Endothelial cell of umbilical vein (primary cell): Measurements from ENCODE around the gene OPN1SW. TPM values are rescaled to one million over a fixed set of nuclear protein-coding genes. Genes with fewer than 3 reads are reported as not detected.

Experiments used
- BruUV-seq: library from RNA; stranded (reverse); fragments of 400-500 nt; replicated peaks from 2 replicates; lab custom pipeline; 2021; lab: Mats Ljungman, UMichigan
- CTCF ChIA-PET: fragments of 300-600, 350-600 bp; sonication (Branson Sonifier 250); formaldehyde crosslinking; loops from one replicate; lab custom pipeline; 2021; ENCODE audit warnings: antibody characterized with exemption, inconsistent platforms; lab: Charles Lee
- POLR2A ChIA-PET: fragments of 300-600, 350-600 bp; sonication (Branson Sonifier 250); formaldehyde crosslinking; loops from one replicate; lab custom pipeline; 2021; ENCODE audit warnings: antibody characterized with exemption, inconsistent platforms; lab: Charles Lee
- DNase-seq: peaks from one replicate; pipeline ENCODE4 v3.0.0-alpha.2; 2011; ENCODE audit warnings: low read depth, low spot score
- FAIRE-seq: peaks from 2 replicates; lab custom pipeline; 2011; peaks lifted over from hg19 to GRCh38; lab: Jason Lieb, UNC
- H2AFZ ChIP-seq: 2 replicates; pipeline ENCODE4 v1.6.0; 2012; ENCODE audit warnings: low read depth, low read length, control low read depth, inconsistent platforms
- H3K27ac ChIP-seq: 2 replicates; pipeline ENCODE4 v1.5.1; 2011; ENCODE audit warnings: low read depth, mild to moderate bottlenecking, control low read depth, low read length, moderate library complexity; ENCODE audit not compliant: insufficient read depth
- H3K27me3 ChIP-seq, 2 experiments: 2 replicates each; pipeline versions ENCODE4 v1.6.0 to v1.6.1; 2011; ENCODE audit warnings: low read length in 2 of 2, mixed read lengths in 1 of 2; ENCODE audit not compliant: control insufficient read depth in 2 of 2, insufficient read depth in 2 of 2
- H3K36me3 ChIP-seq, 2 experiments: 2 replicates in 1 of 2; 3 replicates in 1 of 2; pipeline ENCODE4 v1.5.1; 2011; ENCODE audit warnings: low read length in 2 of 2, mild to moderate bottlenecking in 1 of 2, moderate library complexity in 1 of 2; ENCODE audit not compliant: control insufficient read depth in 2 of 2, insufficient read depth in 2 of 2; ENCODE audit errors: extremely low read depth in 1 of 2
- H3K4me1 ChIP-seq: 3 replicates; pipeline ENCODE4 v1.5.1; 2011; ENCODE audit warnings: mild to moderate bottlenecking, low read length; ENCODE audit not compliant: control insufficient read depth, insufficient read depth; ENCODE audit errors: extremely low read depth
- H3K4me2 ChIP-seq: 2 replicates; pipeline ENCODE4 v1.6.1; 2011; ENCODE audit warnings: low read length, control low read depth, mixed read lengths; ENCODE audit not compliant: insufficient read depth
- H3K4me3 ChIP-seq, 3 experiments: fragments of 200-600 bp in 1 of 3; sonication (generic), shearing (Covaris generic) in 1 of 3; replicated peaks in 1 of 3; 2 replicates each; pipeline ENCODE4 v1.5.1; 2011 to 2016; ENCODE audit warnings: control low read depth in 3 of 3, low read length in 3 of 3, mild to moderate bottlenecking in 2 of 3, inconsistent platforms in 1 of 3, low read depth in 1 of 3, moderate library complexity in 1 of 3; ENCODE audit not compliant: insufficient read depth in 1 of 3
- H3K79me2 ChIP-seq: 2 replicates; pipeline ENCODE4 v1.6.0; 2012; ENCODE audit warnings: low read length, inconsistent platforms; ENCODE audit not compliant: control insufficient read depth, insufficient read depth
- H3K9ac ChIP-seq: replicated peaks from 2 replicates; pipeline ENCODE3; 2011; ENCODE audit warnings: low read length, control low read depth; ENCODE audit not compliant: insufficient read depth; ENCODE audit errors: extremely low read depth
- H3K9me1 ChIP-seq: replicated peaks from 3 replicates; pipeline ENCODE4 v1.6.0; 2011; ENCODE audit warnings: mild to moderate bottlenecking, low read length; ENCODE audit not compliant: control insufficient read depth, insufficient read depth; ENCODE audit errors: extremely low read depth
- H3K9me3 ChIP-seq: replicated peaks from 2 replicates; pipeline ENCODE4 v1.5.1; 2012; ENCODE audit warnings: low read length, inconsistent platforms; ENCODE audit not compliant: control insufficient read depth, insufficient read depth
- H4K20me1 ChIP-seq: replicated peaks from 2 replicates; pipeline ENCODE3; 2011; ENCODE audit warnings: mild to moderate bottlenecking, low read length; ENCODE audit not compliant: control insufficient read depth, insufficient read depth; ENCODE audit errors: extremely low read depth
- EZH2 ChIP-seq: IDR thresholded peaks from 2 replicates; pipeline ENCODE4 v1.6.1; 2012; ENCODE audit warnings: borderline replicate concordance, low read depth, mild to moderate bottlenecking, moderate library complexity, low read length, inconsistent platforms; ENCODE audit not compliant: severe bottlenecking
- FOS ChIP-seq: IDR thresholded peaks from 2 replicates; pipeline ENCODE4 v1.6.1; 2011; ENCODE audit warnings: mild to moderate bottlenecking, low read length, moderate library complexity, borderline replicate concordance; ENCODE audit not compliant: insufficient read depth
- GATA2 ChIP-seq: IDR thresholded peaks from 2 replicates; pipeline ENCODE4 v1.7.0; 2011; ENCODE audit warnings: low read depth, mild to moderate bottlenecking, moderate library complexity, mixed read lengths, low read length; ENCODE audit not compliant: insufficient read length, insufficient read depth
- JUN ChIP-seq: IDR thresholded peaks from 2 replicates; pipeline ENCODE4 v1.6.1; 2011; ENCODE audit warnings: borderline replicate concordance, low read depth; ENCODE audit not compliant: insufficient read length, insufficient read depth
- MYC ChIP-seq: IDR thresholded peaks from one replicate; pipeline ENCODE4 v1.6.1; 2011; ENCODE audit warnings: mild to moderate bottlenecking, low read depth, low read length
- POLR2A ChIP-seq: IDR thresholded peaks from 2 replicates; pipeline ENCODE4 v1.6.1; 2012; ENCODE audit warnings: low read depth, mild to moderate bottlenecking, control low read depth, low read length
- POLR2AphosphoS5 ChIP-seq: IDR thresholded peaks from 2 replicates; pipeline ENCODE4 v1.6.1; 2012; ENCODE audit warnings: low read depth, mild to moderate bottlenecking, control low read depth, low read length, moderate library complexity; ENCODE audit not compliant: insufficient read depth
- dilution Hi-C: fragments of 300-500 bp; cut with MboI; formaldehyde crosslinking; loops from one replicate; pipeline ENCODE4 v1.15.0; 2019; ENCODE audit warnings: low sequenced_read_pairs; ENCODE audit not compliant: extremely low pct_ligation_motif_present
- intact Hi-C: fragments of 100-400 bp; cut with micrococcal nuclease; formaldehyde crosslinking; loops from one replicate; pipeline ENCODE4 v1.10.0; 2022
- polyA plus RNA-seq, 4 experiments: library from polyadenylated mRNA; depleted of rRNA in 3 of 4; stranded (reverse) in 3 of 4; unstranded in 1 of 4; fragments of >200 nt; gene quantifications; 2 replicates each; pipeline versions ENCODE4 v1.2.1 to v1.2.3, GENCODE V29; 2011 to 2012; ENCODE audit warnings: missing spikeins in 1 of 4
- total RNA-seq: library from RNA; stranded (reverse); gene quantifications from 2 replicates; pipeline ENCODE4 v1.2.3, GENCODE V29; 2021
- TF ChIP-seq, protein P1 (sequence below): IDR thresholded peaks from 2 replicates; pipeline ENCODE4 v1.6.1; 2011; ENCODE audit not compliant: insufficient read depth, insufficient read length
- TF ChIP-seq, protein P2 (sequence below), 2 donors: IDR thresholded peaks; 1 replicate in 1 of 2; 2 replicates in 1 of 2; pipeline ENCODE4 v1.5.1; 2011; ENCODE audit warnings: low read length in 2 of 2, mild to moderate bottlenecking in 2 of 2, moderate library complexity in 2 of 2, control low read depth in 1 of 2, inconsistent platforms in 1 of 2, low read depth in 1 of 2; ENCODE audit not compliant: insufficient read depth in 1 of 2; ENCODE audit errors: extremely low read depth in 1 of 2

Gene OPN1SW
- total and polyA plus RNA-seq, 2 donors (not counting 3 experiments of a cell fraction or from before 2014, with no cell fraction given), result not detected

DNA sequence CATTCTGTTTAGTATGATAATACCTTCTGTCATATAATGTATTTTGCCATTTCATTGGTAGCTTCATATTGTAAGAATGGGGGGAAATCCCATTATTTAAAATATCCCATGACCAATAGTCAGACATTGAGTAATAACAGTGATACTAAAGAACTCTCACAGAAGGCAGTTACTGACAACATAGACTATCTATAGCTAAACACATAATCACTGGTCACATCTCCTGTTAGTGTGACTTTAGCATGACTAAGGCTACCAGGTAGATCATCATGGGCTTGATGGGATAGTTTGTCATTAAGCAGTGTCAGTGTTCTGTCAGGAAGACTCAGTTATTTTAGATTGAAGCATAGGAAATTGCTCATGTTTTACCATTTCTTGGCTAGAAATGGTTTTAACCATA, 16.4 kb downstream of the OPN1SW start:
- ChIA-PET POLR2A (no interaction called here), CTCF (no interaction called here)
- TF ChIP-seq GATA2, result no peak
- FAIRE-seq (no peak), DNase-seq (no peak)
- Histone ChIP-seq H3K27me3 (no peaks in the 10 kb centered on the region), H3K4me1 (no peaks in the 10 kb centered on the region), H3K9ac (no peak overlapping the region), H3K4me2 (no peak overlapping the region), H3K9me3 (no peaks in the 10 kb centered on the region), H4K20me1 (peaks cover 6% of the 10 kb centered on the region), H3K36me3 (peaks cover 16 to 25% of the 10 kb centered on the region in 2 experiments), H3K79me2 (peaks cover 17% of the 10 kb centered on the region), H2AFZ (no peak overlapping the region), H3K27ac (no peak overlapping the region), H3K9me1 (peaks cover 2% of the 10 kb centered on the region), H3K4me3 (no peak overlapping the region)
- dilution Hi-C loops (no loop called here), intact Hi-C loops (no loop called here)
- no TSS peak for BruUV-seq

DNA sequence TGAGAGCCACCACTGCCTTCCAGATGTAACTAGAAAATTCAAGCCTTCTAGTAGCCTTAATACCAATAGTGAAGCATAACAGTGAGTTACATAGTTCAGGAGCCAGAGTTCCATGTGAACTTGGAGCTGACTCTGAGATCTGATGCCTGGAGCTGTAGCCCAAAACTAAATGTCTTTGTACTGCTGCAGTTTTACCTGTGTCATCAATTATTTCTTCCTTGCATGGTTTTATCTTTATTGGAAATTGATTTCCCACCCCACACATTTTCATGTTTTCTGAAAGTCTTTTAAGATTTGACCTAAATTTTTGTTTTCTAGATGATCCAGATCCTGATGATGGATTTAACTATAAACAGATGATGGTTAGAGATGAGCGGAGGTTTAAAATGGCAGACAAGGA, 17.0 kb downstream of the OPN1SW start:
- Histone ChIP-seq H3K36me3 (peaks cover 19 to 29% of the 10 kb centered on the region in 2 experiments), H3K4me3 (no peak overlapping the region), H4K20me1 (peaks cover 6% of the 10 kb centered on the region), H3K27ac (no peak overlapping the region), H3K9me3 (no peaks in the 10 kb centered on the region), H3K79me2 (peaks cover 24% of the 10 kb centered on the region), H3K4me2 (no peak overlapping the region), H3K9me1 (peaks cover 2% of the 10 kb centered on the region), H3K9ac (no peak overlapping the region), H3K4me1 (no peaks in the 10 kb centered on the region), H3K27me3 (no peaks in the 10 kb centered on the region), H2AFZ (no peak overlapping the region)
- POLR2A ChIA-PET, result no interaction called here
- CTCF ChIA-PET, result no interaction called here
- intact Hi-C loops, result no loop called here
- FAIRE-seq, result no peak
- DNase-seq, result no peak
- no TSS peak for BruUV-seq
- TF ChIP-seq FOS (no peak), POLR2A (no peak), POLR2AphosphoS5 (no peak), JUN (no peak), GATA2 (no peak), MYC (no peak), EZH2 (no peak)
- TF ChIP-seq, protein P1, sequence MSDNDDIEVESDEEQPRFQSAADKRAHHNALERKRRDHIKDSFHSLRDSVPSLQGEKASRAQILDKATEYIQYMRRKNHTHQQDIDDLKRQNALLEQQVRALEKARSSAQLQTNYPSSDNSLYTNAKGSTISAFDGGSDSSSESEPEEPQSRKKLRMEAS, result no peak
- TF ChIP-seq, protein P2, sequence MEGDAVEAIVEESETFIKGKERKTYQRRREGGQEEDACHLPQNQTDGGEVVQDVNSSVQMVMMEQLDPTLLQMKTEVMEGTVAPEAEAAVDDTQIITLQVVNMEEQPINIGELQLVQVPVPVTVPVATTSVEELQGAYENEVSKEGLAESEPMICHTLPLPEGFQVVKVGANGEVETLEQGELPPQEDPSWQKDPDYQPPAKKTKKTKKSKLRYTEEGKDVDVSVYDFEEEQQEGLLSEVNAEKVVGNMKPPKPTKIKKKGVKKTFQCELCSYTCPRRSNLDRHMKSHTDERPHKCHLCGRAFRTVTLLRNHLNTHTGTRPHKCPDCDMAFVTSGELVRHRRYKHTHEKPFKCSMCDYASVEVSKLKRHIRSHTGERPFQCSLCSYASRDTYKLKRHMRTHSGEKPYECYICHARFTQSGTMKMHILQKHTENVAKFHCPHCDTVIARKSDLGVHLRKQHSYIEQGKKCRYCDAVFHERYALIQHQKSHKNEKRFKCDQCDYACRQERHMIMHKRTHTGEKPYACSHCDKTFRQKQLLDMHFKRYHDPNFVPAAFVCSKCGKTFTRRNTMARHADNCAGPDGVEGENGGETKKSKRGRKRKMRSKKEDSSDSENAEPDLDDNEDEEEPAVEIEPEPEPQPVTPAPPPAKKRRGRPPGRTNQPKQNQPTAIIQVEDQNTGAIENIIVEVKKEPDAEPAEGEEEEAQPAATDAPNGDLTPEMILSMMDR (IDR thresholded peaks at IDR 0.05; ENCODE audit: extremely low read depth in 1 of 2, insufficient read depth in 1 of 2, low read depth in 1 of 2, low read length in 2 of 2), result no peak
- dilution Hi-C loops, result no loop called here
